Neural cell (in vitro differentiated cells): Measurements from ENCODE around the gene PPIC. TPM values are rescaled to one million over a fixed set of nuclear protein-coding genes. Genes with fewer than 3 reads are reported as not detected.

Experiments used
- H2AFZ ChIP-seq: fragments of 200-600, 300-800 bp; sonication (generic), shearing (Covaris generic); 2 replicates; pipeline ENCODE4 v1.6.0; 2014; ENCODE audit warnings: low read depth, mild to moderate bottlenecking, antibody characterized with exemption, low read length, moderate library complexity
- H3F3A ChIP-seq: fragments of 200-600 bp; shearing (Covaris generic); 2 replicates; pipeline ENCODE4 v1.6.1; 2016; ENCODE audit warnings: mild to moderate bottlenecking, moderate library complexity, mixed read lengths, antibody characterized with exemption, low read length; ENCODE audit not compliant: insufficient read depth, poor library complexity, severe bottlenecking
- H3K27ac ChIP-seq: fragments of 200-600, 300-800 bp; sonication (generic), shearing (Covaris generic); 2 replicates; pipeline ENCODE4 v1.5.1; 2014; ENCODE audit warnings: mild to moderate bottlenecking, low read length, moderate library complexity
- H3K27me3 ChIP-seq: fragments of 300-800, 200-600 bp; sonication (generic), shearing (Covaris generic); 2 replicates; pipeline ENCODE4 v1.6.0; 2014; ENCODE audit warnings: mild to moderate bottlenecking, low read depth, low read length, moderate library complexity; ENCODE audit not compliant: insufficient read depth
- H3K36me3 ChIP-seq: fragments of 300-800, 200-600 bp; sonication (generic), shearing (Covaris generic); 2 replicates; pipeline ENCODE4 v1.5.1; 2014; ENCODE audit warnings: mild to moderate bottlenecking, antibody characterized with exemption, low read length, moderate library complexity; ENCODE audit not compliant: insufficient read depth
- H3K4me2 ChIP-seq: fragments of 300-800, 200-600 bp; sonication (generic), shearing (Covaris generic); 2 replicates; pipeline ENCODE4 v1.6.0; 2014; ENCODE audit warnings: mild to moderate bottlenecking, low read length
- H3K4me3 ChIP-seq: fragments of 300-800, 200-600 bp; sonication (generic), shearing (Covaris generic); 2 replicates; pipeline ENCODE4 v1.5.1; 2014; ENCODE audit warnings: mild to moderate bottlenecking, low read length, moderate library complexity
- H3K79me2 ChIP-seq: fragments of 200-600 bp; shearing (Covaris generic); replicated peaks from 2 replicates; pipeline ENCODE4 v1.6.0; 2014; ENCODE audit warnings: mild to moderate bottlenecking, low read length, moderate library complexity; ENCODE audit not compliant: insufficient read depth
- H3K9ac ChIP-seq: fragments of 300-800, 200-600 bp; sonication (generic), shearing (Covaris generic); 2 replicates; pipeline ENCODE4 v1.6.1; 2016; ENCODE audit warnings: mild to moderate bottlenecking, low read length, mixed read lengths
- H3K9me2 ChIP-seq: fragments of 200-600 bp; shearing (Covaris generic); 2 replicates; pipeline ENCODE4 v1.6.1; 2016; ENCODE audit warnings: mild to moderate bottlenecking, low read length, mixed read lengths; ENCODE audit not compliant: insufficient read depth
- H3K9me3 ChIP-seq: fragments of 200-600, 300-800 bp; sonication (generic), shearing (Covaris generic); 2 replicates; pipeline ENCODE4 v1.6.1; 2016; ENCODE audit warnings: mild to moderate bottlenecking, mixed run types, low read length, moderate library complexity, mixed read lengths
- H4K20me1 ChIP-seq: fragments of 200-600 bp; shearing (Covaris generic); 2 replicates; pipeline ENCODE4 v1.6.1; 2016; ENCODE audit warnings: mild to moderate bottlenecking, mixed run types; ENCODE audit not compliant: insufficient read depth
- EP300 ChIP-seq: fragments of 450-650 bp; conservative IDR thresholded peaks from 2 replicates; pipeline ENCODE4 v1.6.1; 2014; ENCODE audit warnings: antibody characterized with exemption, mild to moderate bottlenecking, moderate library complexity; ENCODE audit not compliant: poor library complexity, severe bottlenecking
- EZH2 ChIP-seq: fragments of 200-600, 300-800 bp; shearing (Covaris generic), sonication (generic); IDR thresholded peaks from 2 replicates; pipeline ENCODE4 v1.6.1; 2014; ENCODE audit warnings: antibody characterized with exemption, low read length, borderline replicate concordance, mild to moderate bottlenecking; ENCODE audit not compliant: insufficient read depth, poor library complexity, severe bottlenecking
- MXI1 ChIP-seq: fragments of 450-650 bp; conservative IDR thresholded peaks from 2 replicates; pipeline ENCODE4 v1.6.1; 2014; ENCODE audit warnings: antibody characterized with exemption, mild to moderate bottlenecking; ENCODE audit not compliant: poor library complexity, severe bottlenecking
- POLR2AphosphoS5 ChIP-seq: IDR thresholded peaks from 2 replicates; pipeline ENCODE4 v1.6.1; 2012
- RAD21 ChIP-seq: fragments of 450-650 bp; conservative IDR thresholded peaks from 2 replicates; pipeline ENCODE4 v1.6.1; 2014; ENCODE audit warnings: antibody characterized with exemption, mild to moderate bottlenecking, moderate library complexity
- SMC3 ChIP-seq: fragments of 450-650 bp; conservative IDR thresholded peaks from 2 replicates; pipeline ENCODE4 v1.6.1; 2014; ENCODE audit warnings: antibody characterized with exemption, mild to moderate bottlenecking, moderate library complexity; ENCODE audit not compliant: poor library complexity
- TAF1 ChIP-seq: IDR thresholded peaks from 2 replicates; pipeline ENCODE4 v1.6.1; 2012; ENCODE audit warnings: low read depth
- polyA plus RNA-seq: library from polyadenylated mRNA; depleted of rRNA; stranded (reverse); fragments of >200 nt; gene quantifications from 2 replicates; pipeline ENCODE4 v1.2.3, GENCODE V29; 2014
- TF ChIP-seq, protein P1 (sequence below): IDR thresholded peaks from 2 replicates; pipeline ENCODE4 v1.6.1; 2012; ENCODE audit warnings: borderline replicate concordance
- TF ChIP-seq, protein P2 (sequence below): fragments of 450-650 bp; IDR thresholded peaks from 2 replicates; pipeline ENCODE4 v1.5.1; 2014; ENCODE audit warnings: antibody characterized with exemption, mild to moderate bottlenecking, moderate library complexity; ENCODE audit not compliant: poor library complexity, severe bottlenecking

The PPIC gene
- polyA plus RNA-seq, 1 donor from 2014 or later = not detected

DNA sequence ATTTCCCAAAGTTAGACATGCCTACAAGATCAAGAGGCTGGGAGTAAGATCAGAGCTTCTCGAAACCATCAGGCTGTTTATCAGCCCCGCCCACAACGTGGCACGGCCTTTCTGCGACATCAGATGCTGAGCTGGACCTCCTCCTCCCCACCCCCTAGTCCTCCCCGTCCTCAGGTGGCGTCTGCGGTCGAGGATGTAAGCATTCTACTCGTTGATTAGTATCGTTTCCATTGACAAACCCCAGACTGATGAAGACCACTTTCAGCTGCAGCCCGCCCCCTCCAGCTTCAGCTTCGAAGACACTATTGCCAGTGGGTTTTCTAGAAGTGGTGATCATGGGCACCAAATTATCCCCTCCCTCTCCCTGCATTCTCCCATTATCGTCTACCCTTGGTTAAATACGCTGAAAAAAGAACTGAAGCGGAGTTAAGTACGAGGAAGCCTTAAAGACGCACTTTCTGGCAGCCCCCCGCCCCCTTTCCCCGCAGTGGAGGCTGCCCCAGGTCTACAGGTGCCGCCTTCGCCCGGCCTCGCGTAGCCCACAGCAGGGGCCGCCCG lies 1.1 kb downstream of the PPIC start:
- Histone ChIP-seq H3K9me2 (no peaks in the 10 kb centered on the region), H3K4me2 (peak overlapping the region; percentile 57), H3F3A (no peaks in the 10 kb centered on the region), H3K9ac (no peak overlapping the region), H4K20me1 (no peaks in the 10 kb centered on the region), H3K27me3 (peaks cover 66% of the 10 kb centered on the region), H3K36me3 (no peaks in the 10 kb centered on the region), H3K9me3 (no peaks in the 10 kb centered on the region), H3K4me3 (peak overlapping the region; percentile 75), H3K79me2 (no peaks in the 10 kb centered on the region), H2AFZ (no peak overlapping the region), H3K27ac (no peak overlapping the region)
- TF ChIP-seq, protein P1, sequence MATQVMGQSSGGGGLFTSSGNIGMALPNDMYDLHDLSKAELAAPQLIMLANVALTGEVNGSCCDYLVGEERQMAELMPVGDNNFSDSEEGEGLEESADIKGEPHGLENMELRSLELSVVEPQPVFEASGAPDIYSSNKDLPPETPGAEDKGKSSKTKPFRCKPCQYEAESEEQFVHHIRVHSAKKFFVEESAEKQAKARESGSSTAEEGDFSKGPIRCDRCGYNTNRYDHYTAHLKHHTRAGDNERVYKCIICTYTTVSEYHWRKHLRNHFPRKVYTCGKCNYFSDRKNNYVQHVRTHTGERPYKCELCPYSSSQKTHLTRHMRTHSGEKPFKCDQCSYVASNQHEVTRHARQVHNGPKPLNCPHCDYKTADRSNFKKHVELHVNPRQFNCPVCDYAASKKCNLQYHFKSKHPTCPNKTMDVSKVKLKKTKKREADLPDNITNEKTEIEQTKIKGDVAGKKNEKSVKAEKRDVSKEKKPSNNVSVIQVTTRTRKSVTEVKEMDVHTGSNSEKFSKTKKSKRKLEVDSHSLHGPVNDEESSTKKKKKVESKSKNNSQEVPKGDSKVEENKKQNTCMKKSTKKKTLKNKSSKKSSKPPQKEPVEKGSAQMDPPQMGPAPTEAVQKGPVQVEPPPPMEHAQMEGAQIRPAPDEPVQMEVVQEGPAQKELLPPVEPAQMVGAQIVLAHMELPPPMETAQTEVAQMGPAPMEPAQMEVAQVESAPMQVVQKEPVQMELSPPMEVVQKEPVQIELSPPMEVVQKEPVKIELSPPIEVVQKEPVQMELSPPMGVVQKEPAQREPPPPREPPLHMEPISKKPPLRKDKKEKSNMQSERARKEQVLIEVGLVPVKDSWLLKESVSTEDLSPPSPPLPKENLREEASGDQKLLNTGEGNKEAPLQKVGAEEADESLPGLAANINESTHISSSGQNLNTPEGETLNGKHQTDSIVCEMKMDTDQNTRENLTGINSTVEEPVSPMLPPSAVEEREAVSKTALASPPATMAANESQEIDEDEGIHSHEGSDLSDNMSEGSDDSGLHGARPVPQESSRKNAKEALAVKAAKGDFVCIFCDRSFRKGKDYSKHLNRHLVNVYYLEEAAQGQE = no peak
- TF ChIP-seq TAF1 = no peak
- no peak for TF ChIP-seq SMC3
- TF ChIP-seq RAD21 = no peak
- TF ChIP-seq EZH2 = peak; percentile 25
- no peak for TF ChIP-seq POLR2AphosphoS5

DNA sequence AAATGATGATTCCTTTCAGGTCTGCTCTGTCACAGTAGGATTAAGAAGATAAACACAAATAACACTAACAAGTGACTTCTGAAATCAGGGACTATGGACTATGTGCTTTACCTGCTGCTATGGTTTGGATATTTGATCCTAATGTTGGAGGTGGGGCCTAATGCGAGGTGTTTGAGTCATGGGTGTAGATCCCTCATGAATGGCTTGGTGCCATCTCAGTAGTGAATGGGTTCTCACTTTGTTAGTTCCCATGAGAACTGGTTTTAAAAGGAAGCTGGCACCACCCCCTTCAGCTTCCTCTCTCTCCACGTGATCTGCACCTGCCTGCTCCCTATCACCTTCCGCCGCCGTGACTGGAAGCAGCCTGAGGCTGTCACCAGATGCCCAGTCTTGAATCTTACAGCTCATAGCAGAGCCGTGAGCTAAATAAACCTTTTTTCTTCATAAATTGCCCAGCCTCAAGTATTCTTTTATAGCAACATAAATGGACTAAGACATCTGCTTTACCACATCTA lies 3.3 kb downstream of the PPIC start:
- Histone ChIP-seq H3K27ac (no peak overlapping the region), H4K20me1 (no peaks in the 10 kb centered on the region), H3K79me2 (no peaks in the 10 kb centered on the region)

DNA sequence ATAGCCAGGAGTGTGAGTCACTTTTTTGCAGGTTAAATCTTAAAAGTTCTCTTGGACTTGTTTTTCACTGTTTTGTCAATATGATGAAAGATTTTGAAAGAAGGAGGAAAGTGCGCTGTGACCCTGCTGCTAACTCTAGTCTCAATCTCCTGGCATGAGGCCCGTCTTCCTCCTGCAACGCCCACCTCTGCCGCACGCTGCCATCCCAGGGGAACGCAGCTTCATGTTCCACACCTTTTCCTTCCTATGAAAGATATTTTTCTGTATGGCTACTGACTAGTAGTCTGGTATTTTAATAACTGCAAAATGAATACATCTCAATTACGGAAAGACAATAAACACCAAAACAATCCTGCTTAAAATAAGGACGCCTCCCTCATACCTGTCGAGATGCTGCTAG lies 8.3 kb downstream of the PPIC start:
- Histone ChIP-seq H3K79me2 (no peaks in the 10 kb centered on the region), H3K27me3 (no peaks in the 10 kb centered on the region), H3K27ac (no peak overlapping the region), H3K9me3 (no peaks in the 10 kb centered on the region), H3K4me3 (no peak overlapping the region), H3F3A (no peaks in the 10 kb centered on the region), H4K20me1 (no peaks in the 10 kb centered on the region), H3K9ac (no peak overlapping the region), H3K4me2 (no peak overlapping the region), H3K9me2 (no peaks in the 10 kb centered on the region), H3K36me3 (no peaks in the 10 kb centered on the region), H2AFZ (no peak overlapping the region)
- TF ChIP-seq, protein P2, sequence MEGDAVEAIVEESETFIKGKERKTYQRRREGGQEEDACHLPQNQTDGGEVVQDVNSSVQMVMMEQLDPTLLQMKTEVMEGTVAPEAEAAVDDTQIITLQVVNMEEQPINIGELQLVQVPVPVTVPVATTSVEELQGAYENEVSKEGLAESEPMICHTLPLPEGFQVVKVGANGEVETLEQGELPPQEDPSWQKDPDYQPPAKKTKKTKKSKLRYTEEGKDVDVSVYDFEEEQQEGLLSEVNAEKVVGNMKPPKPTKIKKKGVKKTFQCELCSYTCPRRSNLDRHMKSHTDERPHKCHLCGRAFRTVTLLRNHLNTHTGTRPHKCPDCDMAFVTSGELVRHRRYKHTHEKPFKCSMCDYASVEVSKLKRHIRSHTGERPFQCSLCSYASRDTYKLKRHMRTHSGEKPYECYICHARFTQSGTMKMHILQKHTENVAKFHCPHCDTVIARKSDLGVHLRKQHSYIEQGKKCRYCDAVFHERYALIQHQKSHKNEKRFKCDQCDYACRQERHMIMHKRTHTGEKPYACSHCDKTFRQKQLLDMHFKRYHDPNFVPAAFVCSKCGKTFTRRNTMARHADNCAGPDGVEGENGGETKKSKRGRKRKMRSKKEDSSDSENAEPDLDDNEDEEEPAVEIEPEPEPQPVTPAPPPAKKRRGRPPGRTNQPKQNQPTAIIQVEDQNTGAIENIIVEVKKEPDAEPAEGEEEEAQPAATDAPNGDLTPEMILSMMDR = no peak
- TF ChIP-seq, protein P1 = no peak
- no peak for TF ChIP-seq EZH2
- no peak for TF ChIP-seq RAD21
- TF ChIP-seq SMC3 = no peak
- TF ChIP-seq POLR2AphosphoS5 = no peak
- TF ChIP-seq MXI1 = no peak
- no peak for TF ChIP-seq EP300
- no peak for TF ChIP-seq TAF1

More for the DNA sequence above, 3.3 kb downstream of the PPIC start:
- no peak overlapping the region for H3K4me3 ChIP-seq
- TF ChIP-seq MXI1 = no peak
- no peak for TF ChIP-seq RAD21
- H3K9ac ChIP-seq = no peak overlapping the region
- H3F3A ChIP-seq = no peaks in the 10 kb centered on the region
- H3K27me3 ChIP-seq = peaks cover 50% of the 10 kb centered on the region
- no peak overlapping the region for H3K4me2 ChIP-seq
- no peaks in the 10 kb centered on the region for H3K36me3 ChIP-seq
- no peaks in the 10 kb centered on the region for H3K9me3 ChIP-seq
- no peak overlapping the region for H2AFZ ChIP-seq
- no peaks in the 10 kb centered on the region for H3K9me2 ChIP-seq
